ENCODE measurements around the gene SCARB1. TPM values are rescaled to one million over a fixed set of nuclear protein-coding genes. Genes with fewer than 3 reads are reported as not detected.
A peak's percentile ranks its signal among the peaks of the same experiment; 100 is the strongest.

The SCARB1 gene
- total RNA-seq, 2 donors from 2014 or later, result 33.0 to 36.2 TPM

GRCh38 chr12:124814741-124815613, 48.7 kb downstream of the SCARB1 start:
- no peak for DNase-seq
- 83 to 90% methylated on average over 28 to 38 of the region's 38 CpGs for WGBS, 2 experiments (ENCODE audit: insufficient coverage in 1 of 2, insufficient read length in 1 of 2)
- no peak overlapping the region for H3K4me3 Mint-ChIP-seq
- H3K4me1 ChIP-seq (ENCODE audit: control insufficient read depth, insufficient read depth, low read length), result peaks cover 9% of the 10 kb centered on the region
- H3K36me3 Mint-ChIP-seq (ENCODE audit: low read depth), result peaks cover 45% of the 10 kb centered on the region
- no peak overlapping the region for H3K9ac ChIP-seq (ENCODE audit: extremely low read depth, low read length, poor library complexity, severe bottlenecking)
- H3K9me3 Mint-ChIP-seq, result peaks cover 5% of the 10 kb centered on the region
- H3K9me3 ChIP-seq (ENCODE audit: control insufficient read depth, low read length), result peaks cover 10% of the 10 kb centered on the region
- H3K27ac Mint-ChIP-seq, result peak overlapping the region; percentile 11
- H3K4me3 ChIP-seq (ENCODE audit: low read length), result no peak overlapping the region
- peaks cover 20% of the 10 kb centered on the region for H3K36me3 ChIP-seq (ENCODE audit: control insufficient read depth, insufficient read depth, low read length)
- H3K27ac ChIP-seq (ENCODE audit: low read depth, low read length), result no peak overlapping the region
- peaks cover 17% of the 10 kb centered on the region for H3K4me1 Mint-ChIP-seq
- H3K27me3 ChIP-seq (ENCODE audit: control insufficient read depth, insufficient read depth, low read length, poor library complexity, severe bottlenecking), result no peaks in the 10 kb centered on the region
- no peak for TF ChIP-seq CTCF (conservative IDR thresholded peaks at IDR 0.05)
- H3K27me3 Mint-ChIP-seq (ENCODE audit: insufficient read depth), result no peaks in the 10 kb centered on the region

- Histone ChIP-seq H3K4me1 (ENCODE audit: control insufficient read depth, insufficient read depth, low read length) (peaks cover 9% of the 10 kb centered on the region), H3K27me3 (ENCODE audit: control insufficient read depth, insufficient read depth, low read length, poor library complexity, severe bottlenecking) (no peaks in the 10 kb centered on the region), H3K9ac (ENCODE audit: extremely low read depth, low read length, poor library complexity, severe bottlenecking) (no peak overlapping the region), H3K36me3 (ENCODE audit: control insufficient read depth, insufficient read depth, low read length) (peaks cover 20% of the 10 kb centered on the region), H3K4me3 (ENCODE audit: low read length) (no peak overlapping the region), H3K27ac (ENCODE audit: low read depth, low read length) (no peak overlapping the region), H3K9me3 (ENCODE audit: control insufficient read depth, low read length) (peaks cover 10% of the 10 kb centered on the region)
- TF ChIP-seq CTCF (conservative IDR thresholded peaks at IDR 0.05), result no peak
- Mint-ChIP-seq H3K4me1 (peaks cover 17% of the 10 kb centered on the region), H3K27me3 (ENCODE audit: insufficient read depth) (no peaks in the 10 kb centered on the region), H3K36me3 (ENCODE audit: low read depth) (peaks cover 48% of the 10 kb centered on the region), H3K27ac (no peak overlapping the region), H3K4me3 (no peak overlapping the region), H3K9me3 (peaks cover 5% of the 10 kb centered on the region)
- WGBS, 2 experiments (ENCODE audit: insufficient coverage in 1 of 2, insufficient read length in 1 of 2), result 95% methylated on average over 2 to 3 of the region's 3 CpGs
- no peak for DNase-seq
Measured at GRCh38 chr12:124813782-124814181, 49.9 kb downstream of the SCARB1 start.

GRCh38 chr12:124812979-124813378, 50.7 kb downstream of the SCARB1 start:
- H3K27ac Mint-ChIP-seq, result no peak overlapping the region
- H3K27ac ChIP-seq (ENCODE audit: low read depth, low read length), result no peak overlapping the region
- H3K9ac ChIP-seq (ENCODE audit: extremely low read depth, low read length, poor library complexity, severe bottlenecking), result no peak overlapping the region
- no peak overlapping the region for H3K4me3 ChIP-seq (ENCODE audit: low read length)
- WGBS, 2 experiments (ENCODE audit: insufficient coverage in 1 of 2, insufficient read length in 1 of 2), result 89 to 100% methylated on average over 1 to 2 of the region's 2 CpGs
- no peak for DNase-seq
- H3K9me3 Mint-ChIP-seq, result peaks cover 5% of the 10 kb centered on the region
- no peak for TF ChIP-seq CTCF (conservative IDR thresholded peaks at IDR 0.05)
- H3K36me3 ChIP-seq (ENCODE audit: control insufficient read depth, insufficient read depth, low read length), result peaks cover 20% of the 10 kb centered on the region
- peaks cover 19% of the 10 kb centered on the region for H3K4me1 Mint-ChIP-seq
- H3K4me1 ChIP-seq (ENCODE audit: control insufficient read depth, insufficient read depth, low read length), result peaks cover 9% of the 10 kb centered on the region
- H3K27me3 ChIP-seq (ENCODE audit: control insufficient read depth, insufficient read depth, low read length, poor library complexity, severe bottlenecking), result no peaks in the 10 kb centered on the region
- no peaks in the 10 kb centered on the region for H3K27me3 Mint-ChIP-seq (ENCODE audit: insufficient read depth)
- H3K36me3 Mint-ChIP-seq (ENCODE audit: low read depth), result peaks cover 50% of the 10 kb centered on the region
- H3K4me3 Mint-ChIP-seq, result no peak overlapping the region
- H3K9me3 ChIP-seq (ENCODE audit: control insufficient read depth, low read length), result peaks cover 10% of the 10 kb centered on the region

Measured in endodermal cell (in vitro differentiated cells).